Choroid plexus epithelial cell (primary cell): Measurements from ENCODE around the gene AK8.

Source experiments
- DNase-seq: peaks from one replicate; pipeline ENCODE4 v3.0.0-alpha.2; 2010; ENCODE audit warnings: low read depth
- H3K4me3 ChIP-seq: 2 replicates; pipeline ENCODE4 v1.5.1; 2011; ENCODE audit warnings: low read depth, mild to moderate bottlenecking, control low read depth, low read length, moderate library complexity
- CTCF ChIP-seq: conservative IDR thresholded peaks from 2 replicates; pipeline ENCODE4 v1.5.1; 2011; ENCODE audit warnings: low read depth, mild to moderate bottlenecking, control low read depth, inconsistent platforms, low read length, moderate library complexity

Gene AK8

GRCh38 chr9:132869266-132869665, 8.8 kb downstream of the AK8 start:
- no peak for DNase-seq
- TF ChIP-seq CTCF, result no peak
- no peak overlapping the region for H3K4me3 ChIP-seq

GRCh38 chr9:132866898-132867297, 11.2 kb downstream of the AK8 start:
- TF ChIP-seq CTCF, result no peak
- H3K4me3 ChIP-seq, result no peak overlapping the region
- DNase-seq, result no peak

- no peak overlapping the region for H3K4me3 ChIP-seq
- TF ChIP-seq CTCF, result no peak
- no peak for DNase-seq
Measured at GRCh38 chr9:132864691-132865090, 13.4 kb downstream of the AK8 start.

GRCh38 chr9:132864277-132864676, 13.8 kb downstream of the AK8 start:
- H3K4me3 ChIP-seq, result no peak overlapping the region
- no peak for DNase-seq
- no peak for TF ChIP-seq CTCF

- no peak for TF ChIP-seq CTCF
Measured at GRCh38 chr9:132863096-132863495, 15.0 kb downstream of the AK8 start.

GRCh38 chr9:132862533-132862932, 15.6 kb downstream of the AK8 start:
- TF ChIP-seq CTCF, result no peak
- no peak for DNase-seq
- H3K4me3 ChIP-seq, result no peak overlapping the region

More at GRCh38 chr9:132863096-132863495, 15.0 kb downstream of the AK8 start:
- H3K4me3 ChIP-seq, result no peak overlapping the region
- no peak for DNase-seq

GRCh38 chr9:132861666-132862065, 16.4 kb downstream of the AK8 start:
- no peak for DNase-seq
- no peak for TF ChIP-seq CTCF
- no peak overlapping the region for H3K4me3 ChIP-seq
